HL-60/S4 treated with retinoic acid at 250 ng/mL for 4 days and 3 days (cell line): ENCODE results near the gene RBKS.
"Not testable (repeated sequence)": the region's sequence is repeated elsewhere in the genome, so short reads cannot be mapped to it uniquely, and the experiment has no call there.

ENCODE experiments used
- in situ Hi-C: fragments of 300-500 bp; cut with MboI; formaldehyde crosslinking; loops from 2 replicates; pipeline ENCODE4 v1.7.0; 2022; ENCODE audit warnings: low sequenced_read_pairs

The RBKS gene

DNA sequence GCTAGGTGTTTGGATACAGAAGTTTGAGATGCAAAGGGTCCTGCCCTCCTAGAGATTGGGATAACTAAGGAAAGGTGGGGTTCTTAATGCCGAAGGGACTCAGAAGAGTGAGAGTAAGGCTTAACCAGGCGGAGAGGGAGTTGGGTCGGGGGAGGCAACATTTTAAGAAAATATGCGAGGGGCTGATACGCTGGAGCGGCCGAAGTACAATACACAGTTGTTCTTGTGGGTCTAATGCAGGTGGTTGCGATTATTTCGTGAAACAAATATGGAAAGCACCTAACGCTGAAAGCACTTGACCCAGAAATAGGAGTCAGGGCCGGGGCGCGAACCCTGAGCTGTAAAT, 119.0 kb downstream of the RBKS start:
- in situ Hi-C loops = no loop called here

GRCh38 chr2:27766287-27766661, 123.9 kb downstream of the RBKS start:
- in situ Hi-C loops = no loop called here

DNA sequence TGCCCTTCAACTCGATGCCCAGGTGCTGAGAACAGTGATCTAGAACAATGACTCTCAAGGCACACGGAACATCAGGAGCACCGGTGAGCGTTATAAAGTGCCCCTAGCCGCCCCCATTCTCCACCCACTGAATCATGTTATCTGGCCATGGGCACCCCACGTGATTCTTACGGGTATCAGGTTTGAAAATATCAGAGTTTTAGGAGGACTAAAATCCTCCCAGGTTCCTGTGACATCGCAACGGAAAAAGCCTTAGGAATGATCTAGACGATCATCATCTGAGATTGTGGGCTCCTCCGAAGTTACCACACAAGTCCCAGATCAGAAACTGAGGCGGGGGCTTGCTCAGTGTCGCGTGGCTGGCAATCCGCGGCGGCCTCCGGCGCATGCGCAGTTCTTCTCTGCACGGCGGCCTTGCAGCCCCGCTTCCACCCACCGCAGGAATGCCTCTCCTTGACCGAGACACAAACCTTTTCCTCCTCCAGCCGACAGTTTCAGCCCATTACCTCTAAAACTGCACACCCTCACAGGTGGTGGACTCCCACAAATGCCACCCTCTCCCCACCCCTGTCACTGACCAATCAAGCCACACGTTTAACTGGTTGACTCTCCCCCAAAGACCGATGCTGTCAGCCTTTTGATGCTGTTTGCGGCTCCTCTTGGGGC, 124.4 kb downstream of the RBKS start:
- in situ Hi-C loops = no loop called here

DNA sequence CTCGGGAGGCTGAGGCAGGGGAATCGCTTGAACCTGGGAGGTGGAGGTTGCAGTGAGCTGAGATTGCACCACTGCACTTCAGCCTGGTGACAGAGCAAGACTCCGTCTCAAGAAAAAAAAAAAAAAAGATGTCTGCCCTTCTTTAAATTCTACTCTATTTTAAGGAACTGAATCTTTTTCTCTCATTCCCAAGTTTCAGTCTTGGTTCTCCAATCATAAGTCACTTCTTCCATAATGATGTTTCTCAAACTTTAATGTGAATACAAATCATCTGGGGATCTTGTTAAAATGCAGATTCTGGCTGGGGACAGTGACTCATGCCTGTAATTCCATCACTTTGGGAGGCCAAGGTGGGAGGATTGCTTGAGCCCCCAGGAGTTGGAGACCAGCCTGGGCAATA, 125.7 kb downstream of the RBKS start:
- in situ Hi-C loops = not testable (repeated sequence)

DNA sequence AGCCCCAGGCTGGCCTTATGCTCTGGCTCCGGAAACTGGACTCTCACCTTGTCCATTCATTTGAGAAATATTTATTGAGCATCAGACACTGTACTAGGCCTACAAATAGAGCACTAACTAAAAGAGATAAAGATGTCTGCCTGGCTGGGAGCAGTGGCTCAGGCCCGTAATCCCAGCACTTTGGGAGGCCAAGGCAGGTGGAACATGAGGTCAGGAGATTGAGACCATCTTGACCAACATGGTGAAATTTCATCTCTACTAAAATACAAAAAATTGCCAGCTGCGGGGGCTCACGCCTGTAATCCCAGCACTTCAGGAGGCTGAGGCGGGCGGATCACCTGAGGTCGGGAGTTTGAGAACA, 126.3 kb downstream of the RBKS start:
- in situ Hi-C loops = no loop called here

GRCh38 chr2:27762951-27763906, 127.0 kb downstream of the RBKS start:
- in situ Hi-C loops = no loop called here

DNA sequence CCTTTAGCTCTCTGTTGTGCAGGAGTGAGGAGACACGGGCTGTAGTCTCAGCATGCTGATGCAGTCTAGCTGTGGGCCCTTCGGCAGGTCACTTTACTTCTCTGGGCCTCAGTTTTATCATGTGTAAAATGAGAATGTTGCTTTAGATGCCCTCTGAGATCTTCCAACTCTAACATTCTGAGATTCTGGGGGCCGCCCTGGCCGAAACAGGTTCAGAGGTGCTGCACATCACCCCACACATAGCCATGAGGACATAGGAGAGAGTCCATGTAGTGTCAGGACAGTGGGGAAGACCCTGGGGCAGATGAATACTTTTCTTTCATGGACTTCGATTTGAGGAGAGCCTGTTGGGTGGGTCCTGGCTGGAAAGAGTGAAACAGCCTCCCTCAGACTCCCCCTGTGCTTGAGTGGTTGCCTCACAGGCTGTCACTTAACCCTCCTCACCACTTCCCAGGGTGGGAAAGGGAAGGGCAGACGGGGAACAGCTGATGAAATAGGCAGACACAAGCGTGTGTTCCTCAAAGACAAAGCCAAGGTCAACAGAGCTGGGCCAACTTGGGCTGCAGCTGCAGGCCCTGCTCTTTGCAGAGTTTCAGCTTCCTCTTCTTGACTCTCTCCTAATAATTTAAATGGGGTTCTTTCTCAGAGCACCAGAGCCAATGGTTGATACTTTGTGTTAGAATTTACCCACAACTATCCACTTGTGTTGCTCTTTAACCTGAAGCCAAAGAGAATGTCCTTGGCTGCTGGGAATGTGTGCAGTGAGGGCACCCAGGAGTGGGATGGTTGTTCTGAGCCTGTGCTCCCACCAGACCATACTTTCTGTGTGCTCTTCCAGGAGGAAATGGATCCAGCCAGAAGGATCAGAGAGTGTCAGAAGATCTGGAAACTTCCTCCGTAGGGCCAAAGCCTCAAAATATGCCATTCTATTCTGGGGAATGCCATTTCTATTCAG, 133.4 kb downstream of the RBKS start:
- in situ Hi-C loops = no loop called here

- in situ Hi-C loops = no loop called here
Observed at GRCh38 chr2:27756091-27756490, 134.1 kb downstream of the RBKS start.

GRCh38 chr2:27754831-27755230, 135.4 kb downstream of the RBKS start:
- in situ Hi-C loops = no loop called here

GRCh38 chr2:27754138-27754588, 136.0 kb downstream of the RBKS start:
- in situ Hi-C loops = no loop called here

DNA sequence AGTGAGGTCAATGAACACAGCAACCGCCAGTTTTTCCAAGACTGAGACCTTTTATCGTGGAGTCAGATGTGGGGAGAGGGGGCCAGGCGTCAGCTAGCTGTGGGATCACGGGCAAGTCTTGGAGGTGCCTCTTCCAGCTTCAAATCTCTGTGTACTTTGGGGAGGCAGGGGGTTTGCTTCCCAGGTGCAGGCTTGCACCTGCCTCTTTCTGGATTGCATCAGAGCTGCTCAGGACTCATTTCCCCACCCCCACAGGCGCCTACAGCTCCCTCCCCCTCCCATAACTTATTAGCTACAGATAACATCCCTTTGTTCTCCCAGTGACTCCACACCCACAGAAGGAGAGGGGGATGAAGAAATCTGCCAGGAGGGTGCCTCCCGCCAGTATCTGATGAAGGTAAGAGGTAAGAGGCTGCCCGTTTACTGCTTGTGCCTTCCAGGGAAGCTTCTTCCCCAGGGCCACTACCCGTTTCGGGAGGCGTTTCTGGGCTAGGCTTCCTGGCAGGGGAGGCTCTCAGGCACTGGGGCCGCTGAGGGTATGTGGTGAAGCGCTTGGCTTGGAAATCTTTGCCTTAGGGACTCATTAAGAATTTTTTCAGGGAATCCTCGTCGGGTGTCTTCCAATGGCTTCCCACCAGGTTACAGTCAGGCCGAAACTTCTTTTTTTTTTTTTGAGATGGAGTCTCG, 137.5 kb downstream of the RBKS start:
- in situ Hi-C loops = no loop called here

DNA sequence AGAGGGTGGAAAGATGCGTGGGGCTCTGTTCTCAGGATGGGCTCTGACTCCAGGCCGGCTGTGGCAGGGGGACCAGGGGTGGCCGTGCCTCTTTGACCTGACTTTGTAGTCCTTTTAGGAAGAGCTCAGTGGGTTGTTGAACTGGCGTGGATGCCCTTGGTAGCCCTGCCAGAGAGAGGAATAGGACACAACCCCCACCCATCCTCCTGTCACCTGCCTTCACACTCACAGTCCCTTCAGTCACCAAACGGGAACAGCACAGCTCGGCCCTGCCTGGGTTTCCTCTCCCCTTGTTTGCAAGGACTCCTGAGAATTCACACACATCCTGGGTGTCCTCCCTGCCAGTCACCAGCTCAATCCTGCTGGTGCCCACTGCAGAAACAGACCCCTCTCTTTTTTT, 138.8 kb downstream of the RBKS start:
- in situ Hi-C loops = no loop called here

- in situ Hi-C loops = not testable (repeated sequence)
Observed at GRCh38 chr2:27748803-27749554, 141.2 kb downstream of the RBKS start.

DNA sequence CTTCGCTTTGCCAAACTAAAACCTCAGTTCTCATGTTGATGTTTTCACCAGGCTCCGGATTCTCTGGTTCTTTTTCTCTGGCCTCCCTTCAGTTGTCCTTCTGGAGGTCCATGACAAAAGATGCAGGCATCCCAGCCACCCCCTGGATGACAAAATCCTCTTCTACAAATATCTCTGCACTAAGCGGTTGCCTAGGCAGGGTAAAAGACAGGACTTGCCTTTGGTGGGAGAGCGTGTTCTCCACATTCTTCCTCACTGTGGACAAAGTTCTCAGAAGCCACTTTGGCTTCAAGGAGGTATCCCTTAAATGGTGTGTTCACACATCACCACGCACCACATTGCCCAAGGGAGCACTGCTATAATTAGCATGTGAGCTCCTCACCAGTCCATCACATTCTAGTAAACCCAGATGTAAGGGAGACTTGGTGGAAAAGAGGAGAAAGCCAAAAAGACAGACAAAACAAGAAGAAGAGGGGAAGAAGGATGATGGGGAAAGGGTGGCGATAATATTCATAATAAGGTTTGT, 142.3 kb downstream of the RBKS start:
- in situ Hi-C loops = no loop called here

DNA sequence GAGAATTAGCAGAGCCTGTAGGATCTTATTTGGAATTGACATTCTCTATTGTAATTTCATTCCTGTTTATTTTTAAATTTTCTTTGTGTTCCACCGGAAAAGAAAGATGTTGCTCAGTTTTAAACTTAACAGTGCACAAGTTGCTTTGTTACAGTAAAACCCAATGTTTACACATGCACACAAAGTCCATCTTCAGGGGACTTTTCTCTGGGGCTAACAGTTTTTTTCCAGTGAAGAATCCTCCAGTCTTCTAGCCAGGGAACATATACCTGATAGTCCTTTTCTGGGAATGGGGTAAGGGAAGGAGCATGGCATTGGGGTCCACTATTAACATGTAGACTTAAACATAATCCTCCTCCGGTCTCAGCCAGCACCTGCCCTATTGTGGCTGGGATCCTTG, 143.9 kb downstream of the RBKS start:
- in situ Hi-C loops = no loop called here

- in situ Hi-C loops = not testable (repeated sequence)
Observed at GRCh38 chr2:27745494-27745893, 144.7 kb downstream of the RBKS start.

DNA sequence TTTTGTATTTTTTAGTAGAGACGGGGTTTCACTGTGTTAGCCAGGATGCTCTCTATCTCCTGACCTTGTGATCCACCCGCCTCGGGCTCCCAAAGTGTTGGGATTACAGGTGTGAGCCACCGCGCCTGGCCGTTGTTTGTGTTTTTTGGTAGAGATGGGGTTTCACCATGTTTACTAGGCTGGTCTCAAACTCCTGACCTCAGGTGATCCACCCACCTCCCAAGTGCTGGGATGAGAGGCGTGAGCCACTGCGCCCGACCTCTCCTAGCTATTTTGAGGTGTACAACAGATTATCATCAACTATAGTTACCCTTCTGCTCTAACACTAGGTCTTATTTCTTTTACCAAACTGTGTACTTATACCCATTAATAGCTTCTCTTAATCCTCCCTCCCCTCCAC, 147.6 kb downstream of the RBKS start:
- in situ Hi-C loops = no loop called here

DNA sequence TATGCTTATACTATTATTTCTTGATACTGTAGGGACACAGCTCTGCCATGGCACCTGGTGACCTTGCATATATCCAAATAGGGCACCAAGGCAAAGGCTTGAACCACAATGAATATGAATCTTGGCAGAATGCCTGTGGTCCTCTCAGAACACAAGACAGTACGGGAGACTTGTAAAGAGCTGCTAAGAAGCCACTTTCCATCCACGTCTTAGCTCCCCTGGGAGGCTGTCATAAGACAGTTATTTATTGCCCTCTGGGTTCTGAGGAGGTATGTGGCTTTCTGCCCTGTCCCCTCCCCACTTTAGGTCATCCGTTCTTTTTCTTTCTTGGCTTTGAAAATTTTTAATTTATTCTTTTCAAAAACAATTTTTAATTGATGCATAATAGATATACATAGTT, 148.5 kb downstream of the RBKS start:
- in situ Hi-C loops = no loop called here

DNA sequence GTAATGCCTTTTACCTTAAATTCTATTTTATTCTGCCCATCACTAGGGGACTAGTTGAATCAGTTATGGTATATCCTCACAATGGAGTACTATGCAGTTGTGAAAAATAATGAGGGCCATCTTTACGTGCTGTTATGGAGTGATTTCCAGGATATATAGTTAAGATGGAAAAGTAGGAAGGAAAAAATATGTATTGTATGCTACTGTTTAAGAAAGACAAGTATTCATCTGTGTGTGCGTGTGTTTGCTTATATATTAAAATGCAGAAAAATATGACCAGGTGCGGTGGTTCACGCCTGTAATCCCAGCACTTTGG, 151.2 kb downstream of the RBKS start:
- in situ Hi-C loops = no loop called here
